K562 (cell line): ENCODE measurements around the gene LRRC41. TPM values are rescaled to one million over a fixed set of nuclear protein-coding genes. Genes with fewer than 3 reads are reported as not detected.

Experiments
- CBX8 ChIP-seq: fragments of 200-600 bp; sonication (generic); IDR thresholded peaks from 2 replicates; pipeline ENCODE4 v1.6.1; 2012; ENCODE audit warnings: borderline replicate concordance, mixed run types, low read depth, mild to moderate bottlenecking, moderate library complexity, mixed read lengths, low read length, control low read depth, inconsistent platforms; ENCODE audit not compliant: poor library complexity, severe bottlenecking; ENCODE audit errors: extremely low read depth
- CC2D1A ChIP-seq: fragments of 450-650 bp; IDR thresholded peaks from 2 replicates; pipeline ENCODE4 v1.6.1; 2017; ENCODE audit warnings: mild to moderate bottlenecking
- CREBBP ChIP-seq: IDR thresholded peaks from one replicate; pipeline ENCODE4 v1.6.1; 2012; ENCODE audit warnings: low read depth, mild to moderate bottlenecking, control low read depth, inconsistent platforms, low read length
- E2F6 ChIP-seq, 2 experiments: IDR thresholded peaks; 2 replicates each; pipeline ENCODE4 v1.6.1; 2011; ENCODE audit warnings: borderline replicate concordance in 1 of 2, control low read depth in 1 of 2, low read depth in 1 of 2, low read length in 1 of 2, mild to moderate bottlenecking in 1 of 2, mixed read lengths in 1 of 2, moderate library complexity in 1 of 2; ENCODE audit not compliant: insufficient read depth in 1 of 2, insufficient read length in 1 of 2, poor library complexity in 1 of 2, severe bottlenecking in 1 of 2; ENCODE audit errors: extremely low read depth in 1 of 2
- ETV1 ChIP-seq: fragments of 450-650 bp; conservative IDR thresholded peaks from 2 replicates; pipeline ENCODE4 v1.6.1; 2016; ENCODE audit warnings: missing genetic modification characterization, control low read depth, low read depth, missing compliant biosample characterization
- HCFC1 ChIP-seq: IDR thresholded peaks from 2 replicates; pipeline ENCODE4 v1.6.1; 2012; ENCODE audit warnings: low read depth, low read length, improper control_type of control experiment
- L3MBTL2 ChIP-seq: fragments of 450-650 bp; IDR thresholded peaks from 2 replicates; pipeline ENCODE4 v1.6.1; 2016; ENCODE audit warnings: mild to moderate bottlenecking, moderate library complexity
- NFIC ChIP-seq: fragments of 450-650 bp; IDR thresholded peaks from 2 replicates; pipeline ENCODE4 v1.6.1; 2017; ENCODE audit warnings: mild to moderate bottlenecking, inconsistent platforms
- NR2C1 ChIP-seq, 2 experiments: fragments of 450-650 bp; IDR thresholded peaks; 2 replicates each; pipeline ENCODE4 v1.6.1; 2017; ENCODE audit warnings: mild to moderate bottlenecking in 2 of 2, antibody characterized with exemption in 1 of 2, inconsistent platforms in 1 of 2, missing compliant biosample characterization in 1 of 2, missing genetic modification characterization in 1 of 2
- NR4A1 ChIP-seq, 2 experiments: fragments of 250-450 bp in 1 of 2; fragments of 450-650 bp in 1 of 2; sonication (Bioruptor Pico) in 1 of 2; IDR thresholded peaks; 2 replicates each; pipeline versions ENCODE4 v1.4.0 to v1.6.1; 2016 to 2020; ENCODE audit warnings: mild to moderate bottlenecking in 2 of 2, missing compliant biosample characterization in 1 of 2, missing genetic modification characterization in 1 of 2, moderate library complexity in 1 of 2
- POLR2A ChIP-seq: fragments of 450-650 bp; conservative IDR thresholded peaks from 2 replicates; pipeline ENCODE4 v1.6.1; 2016
- RAD21 ChIP-seq, 2 experiments: fragments of 250-450 bp in 1 of 2; fragments of 450-650 bp in 1 of 2; sonication (Bioruptor Pico) in 1 of 2; formaldehyde crosslinking in 1 of 2; IDR thresholded peaks in 1 of 2; conservative IDR thresholded peaks in 1 of 2; 2 replicates each; pipeline versions ENCODE4 v1.4.0 to v1.8.0; 2020 to 2022; ENCODE audit warnings: mild to moderate bottlenecking in 2 of 2, moderate library complexity in 1 of 2
- TEAD4 ChIP-seq, 2 experiments: sonication (generic) in 1 of 2; formaldehyde crosslinking in 1 of 2; IDR thresholded peaks; 2 replicates each; pipeline versions ENCODE4 v1.6.1 to v1.8.0; 2012 to 2022; ENCODE audit warnings: borderline replicate concordance in 1 of 2, inconsistent platforms in 1 of 2, low read length in 1 of 2, mild to moderate bottlenecking in 1 of 2, missing genetic modification reagents in 1 of 2
- TRIM24 ChIP-seq, 2 experiments: fragments of 450-650 bp; IDR thresholded peaks; 2 replicates each; pipeline ENCODE4 v1.6.1; 2016
- XRCC4 ChIP-seq: IDR thresholded peaks from one replicate; pipeline ENCODE4 v1.6.1; 2011; ENCODE audit not compliant: insufficient read depth, insufficient read length; ENCODE audit errors: extremely low read depth
- XRCC5 ChIP-seq: fragments of 200-400 bp; formaldehyde crosslinking; IDR thresholded peaks from 2 replicates; pipeline ENCODE4 v1.6.1; 2017; ENCODE audit warnings: low read depth, mild to moderate bottlenecking, low read length
- ZC3H8 ChIP-seq: fragments of 450-650 bp; IDR thresholded peaks from 2 replicates; pipeline ENCODE4 v1.6.1; 2017
- ZNF253 ChIP-seq: fragments of 250-450 bp; sonication (Bioruptor Pico); conservative IDR thresholded peaks from 2 replicates; pipeline ENCODE4 v1.6.1; 2021; ENCODE audit warnings: mild to moderate bottlenecking
- ZSCAN32 ChIP-seq: fragments of 450-650 bp; formaldehyde crosslinking; IDR thresholded peaks from 2 replicates; pipeline ENCODE4 v1.4.0; 2020; ENCODE audit warnings: mild to moderate bottlenecking, moderate library complexity
- polyA plus RNA-seq, 8 experiments: library from polyadenylated mRNA; depleted of rRNA in 4 of 8; stranded (reverse) in 5 of 8; unstranded in 3 of 8; fragments of >200 nt; fragmentation: Nextera tagmentation in 2 of 8; fragmentation: Illumina TruSeq in 1 of 8; extraction: Ambion mirVana in 2 of 8; extraction: Trizol in 1 of 8; gene quantifications; 2 replicates each; pipeline versions ENCODE4 v1.2.1 to v1.2.3, GENCODE V29; 2011 to 2014; ENCODE audit warnings: inconsistent platforms in 1 of 8, missing spikeins in 1 of 8
- total RNA-seq, 7 experiments: library from RNA; depleted of rRNA in 6 of 7; stranded (reverse); fragments of >200 nt in 6 of 7; fragmentation: Illumina TruSeq in 2 of 7; extraction: Trizol in 2 of 7; gene quantifications; 2 replicates each; pipeline versions ENCODE4 v1.2.1 to v1.2.3, GENCODE V29; 2011 to 2021; ENCODE audit warnings: low replicate concordance in 1 of 7
- TF ChIP-seq, protein P1 (sequence below): fragments of 250-450 bp; sonication (Bioruptor Pico); IDR thresholded peaks from 2 replicates; pipeline ENCODE4 v1.4.0; 2020; ENCODE audit warnings: mild to moderate bottlenecking, moderate library complexity
- TF ChIP-seq, protein P2 (sequence below): fragments of 450-650 bp; IDR thresholded peaks from 2 replicates; pipeline ENCODE4 v1.6.1; 2016

LRRC41 gene
- total and polyA plus RNA-seq, 9 of the 15 experiments (the other 6 are each of a cell fraction or from before 2014, with no cell fraction given), result 10.5 to 64.7 (median 44.2) TPM

DNA sequence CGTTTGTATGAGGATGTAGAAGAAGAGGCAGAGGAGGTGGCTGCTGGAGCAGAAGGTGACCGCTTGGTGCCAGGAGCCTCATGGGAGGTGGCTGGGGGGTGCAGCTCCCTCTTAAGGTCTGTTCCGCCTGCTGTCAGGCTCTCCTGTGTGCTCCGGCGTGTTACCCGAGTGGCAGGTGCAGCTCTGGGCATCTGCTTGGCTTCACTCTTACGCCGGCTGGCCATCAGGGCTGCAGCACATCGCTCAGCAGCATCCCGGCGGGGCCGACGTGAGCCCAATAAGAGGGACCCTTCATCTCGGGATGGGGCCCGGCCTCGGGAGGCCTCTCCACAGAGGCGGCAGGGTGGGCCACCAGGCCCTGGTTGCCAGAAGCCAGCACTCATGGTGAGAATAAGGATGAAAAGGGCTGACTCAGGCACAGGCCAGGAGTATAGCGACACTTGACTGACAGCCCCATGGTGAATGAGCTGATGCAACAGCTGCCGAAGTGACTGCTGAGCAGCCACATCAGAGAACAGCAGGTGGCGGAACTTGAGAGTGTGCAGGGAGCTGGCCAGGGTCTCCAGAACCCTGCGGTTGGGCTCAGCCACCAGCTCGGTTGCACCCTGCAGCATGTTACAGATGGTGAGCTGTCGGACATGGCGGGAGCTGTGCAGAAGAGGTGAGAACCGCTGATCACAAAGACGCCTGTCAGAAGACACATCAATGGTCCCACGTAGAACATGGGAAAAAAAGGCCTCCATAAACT lies 17.5 kb downstream of the LRRC41 start (continued):
- TF ChIP-seq XRCC4 (no peak), CBX8 (no peak), ZC3H8 (no peak), CREBBP (no peak), NR4A1 (CRISPR knock-in tag; IDR thresholded peaks at IDR 0.05) (no peak), NR4A1 (tag; IDR thresholded peaks at IDR 0.05) (no peak), RAD21 (CRISPR knock-in tag; conservative IDR thresholded peaks at IDR 0.05 in 1 of 2, IDR thresholded peaks at IDR 0.05 in 1 of 2) (peak; percentile 21 to 55), ZSCAN32 (CRISPR knock-in tag) (peak; percentile 80), L3MBTL2 (peak; percentile 78), NFIC (no peak), CC2D1A (no peak), TRIM24 (IDR thresholded peaks at IDR 0.05) (0 out of 4 replicates have a peak, but pooled peaks of 1 of the 2 experiments have one; percentile 21), XRCC5 (no peak), E2F6 (IDR thresholded peaks at IDR 0.05; ENCODE audit: borderline replicate concordance in 1 of 2, extremely low read depth in 1 of 2, insufficient read depth in 1 of 2, insufficient read length in 1 of 2, low read depth in 1 of 2, low read length in 1 of 2, poor library complexity in 1 of 2, severe bottlenecking in 1 of 2) (peak in 1 of 2 experiments; percentile 14), TEAD4 (IDR thresholded peaks at IDR 0.05; ENCODE audit: low read length) (no peak), TEAD4 (CRISPR knock-in tag; IDR thresholded peaks at IDR 0.05; ENCODE audit: borderline replicate concordance) (no peak), ZNF253 (CRISPR knock-in tag) (no peak), NR2C1 (IDR thresholded peaks at IDR 0.05) (no peak), NR2C1 (tag; IDR thresholded peaks at IDR 0.05) (0 out of 2 replicates have a peak, but pooled peaks have one; percentile 26), HCFC1 (0 out of 2 replicates have a peak, but pooled peaks have one; percentile 14), ETV1 (tag) (peak; percentile 28; the same call in 1 of the 2 replicates), POLR2A (peak; percentile 38; the same call in 1 of the 2 replicates)
- TF ChIP-seq, protein P1, sequence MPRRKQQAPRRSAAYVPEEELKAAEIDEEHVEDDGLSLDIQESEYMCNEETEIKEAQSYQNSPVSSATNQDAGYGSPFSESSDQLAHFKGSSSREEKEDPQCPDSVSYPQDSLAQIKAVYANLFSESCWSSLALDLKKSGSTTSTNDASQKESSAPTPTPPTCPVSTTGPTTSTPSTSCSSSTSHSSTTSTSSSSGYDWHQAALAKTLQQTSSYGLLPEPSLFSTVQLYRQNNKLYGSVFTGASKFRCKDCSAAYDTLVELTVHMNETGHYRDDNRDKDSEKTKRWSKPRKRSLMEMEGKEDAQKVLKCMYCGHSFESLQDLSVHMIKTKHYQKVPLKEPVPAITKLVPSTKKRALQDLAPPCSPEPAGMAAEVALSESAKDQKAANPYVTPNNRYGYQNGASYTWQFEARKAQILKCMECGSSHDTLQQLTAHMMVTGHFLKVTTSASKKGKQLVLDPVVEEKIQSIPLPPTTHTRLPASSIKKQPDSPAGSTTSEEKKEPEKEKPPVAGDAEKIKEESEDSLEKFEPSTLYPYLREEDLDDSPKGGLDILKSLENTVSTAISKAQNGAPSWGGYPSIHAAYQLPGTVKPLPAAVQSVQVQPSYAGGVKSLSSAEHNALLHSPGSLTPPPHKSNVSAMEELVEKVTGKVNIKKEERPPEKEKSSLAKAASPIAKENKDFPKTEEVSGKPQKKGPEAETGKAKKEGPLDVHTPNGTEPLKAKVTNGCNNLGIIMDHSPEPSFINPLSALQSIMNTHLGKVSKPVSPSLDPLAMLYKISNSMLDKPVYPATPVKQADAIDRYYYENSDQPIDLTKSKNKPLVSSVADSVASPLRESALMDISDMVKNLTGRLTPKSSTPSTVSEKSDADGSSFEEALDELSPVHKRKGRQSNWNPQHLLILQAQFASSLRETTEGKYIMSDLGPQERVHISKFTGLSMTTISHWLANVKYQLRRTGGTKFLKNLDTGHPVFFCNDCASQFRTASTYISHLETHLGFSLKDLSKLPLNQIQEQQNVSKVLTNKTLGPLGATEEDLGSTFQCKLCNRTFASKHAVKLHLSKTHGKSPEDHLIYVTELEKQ (CRISPR knock-in tag), result no peak
- TF ChIP-seq, protein P2, sequence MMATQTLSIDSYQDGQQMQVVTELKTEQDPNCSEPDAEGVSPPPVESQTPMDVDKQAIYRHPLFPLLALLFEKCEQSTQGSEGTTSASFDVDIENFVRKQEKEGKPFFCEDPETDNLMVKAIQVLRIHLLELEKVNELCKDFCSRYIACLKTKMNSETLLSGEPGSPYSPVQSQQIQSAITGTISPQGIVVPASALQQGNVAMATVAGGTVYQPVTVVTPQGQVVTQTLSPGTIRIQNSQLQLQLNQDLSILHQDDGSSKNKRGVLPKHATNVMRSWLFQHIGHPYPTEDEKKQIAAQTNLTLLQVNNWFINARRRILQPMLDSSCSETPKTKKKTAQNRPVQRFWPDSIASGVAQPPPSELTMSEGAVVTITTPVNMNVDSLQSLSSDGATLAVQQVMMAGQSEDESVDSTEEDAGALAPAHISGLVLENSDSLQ, result peak; percentile 99
